NCI-H2107 treated with DMSO at 0.1 percent for 48 hours (cell line): Measurements from ENCODE around the gene ELMO3.

Experiments
- DNase-seq: peaks from one replicate; lab custom pipeline; 2025; ENCODE audit not compliant: unreplicated experiment; lab: John Stamatoyannopoulos, UW

The ELMO3 gene

GRCh38 chr16:67181346-67181745, 17.6 kb upstream of the ELMO3 start:
- no peak for DNase-seq

DNA sequence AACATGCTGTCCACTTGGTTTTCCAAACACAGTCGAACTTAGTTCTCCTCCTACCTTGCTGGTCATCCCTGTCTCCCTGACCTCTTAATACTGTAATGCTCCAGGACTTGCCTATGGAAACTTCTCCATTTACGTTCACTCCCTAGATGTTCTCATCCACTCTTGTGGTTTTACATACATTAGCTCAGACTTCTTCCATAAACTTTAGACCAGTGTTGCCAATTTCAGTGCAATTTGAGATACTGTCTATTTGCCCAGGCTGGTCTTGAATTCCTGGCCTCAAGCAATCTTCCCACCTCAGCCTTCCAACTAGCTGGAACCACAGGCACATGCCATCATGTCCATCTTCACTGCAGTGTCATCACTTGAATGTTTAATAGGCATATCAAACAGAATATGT, 16.6 kb upstream of the ELMO3 start:
- no peak for DNase-seq

DNA sequence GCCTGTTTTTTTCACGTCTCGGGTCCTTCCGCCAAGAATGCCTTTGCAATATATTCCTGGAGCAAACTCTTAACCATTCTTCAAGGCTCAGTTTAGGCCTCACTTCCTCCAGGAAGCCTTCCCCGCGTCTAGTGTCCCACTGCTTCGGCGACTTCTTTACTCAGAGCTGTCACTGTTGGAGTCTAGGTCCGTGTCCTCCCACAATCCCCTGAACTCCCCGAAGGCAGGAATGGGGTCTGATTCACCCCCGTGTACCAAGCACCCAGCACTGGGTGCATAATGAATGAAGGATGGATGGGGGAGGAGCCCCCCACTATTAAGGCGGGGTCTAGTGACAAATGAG, 15.7 kb upstream of the ELMO3 start:
- DNase-seq, result no peak

- DNase-seq, result peak; percentile 98
These were observed 15.1 kb upstream of the ELMO3 start, which contains the start of gene MATCAP1 for GRCh38 chr16:67183627-67184452. Gene MATCAP1 (minus strand): TSS chr16:67183963. CDS start chr16:67180610, 3,353 bp downstream.

DNA sequence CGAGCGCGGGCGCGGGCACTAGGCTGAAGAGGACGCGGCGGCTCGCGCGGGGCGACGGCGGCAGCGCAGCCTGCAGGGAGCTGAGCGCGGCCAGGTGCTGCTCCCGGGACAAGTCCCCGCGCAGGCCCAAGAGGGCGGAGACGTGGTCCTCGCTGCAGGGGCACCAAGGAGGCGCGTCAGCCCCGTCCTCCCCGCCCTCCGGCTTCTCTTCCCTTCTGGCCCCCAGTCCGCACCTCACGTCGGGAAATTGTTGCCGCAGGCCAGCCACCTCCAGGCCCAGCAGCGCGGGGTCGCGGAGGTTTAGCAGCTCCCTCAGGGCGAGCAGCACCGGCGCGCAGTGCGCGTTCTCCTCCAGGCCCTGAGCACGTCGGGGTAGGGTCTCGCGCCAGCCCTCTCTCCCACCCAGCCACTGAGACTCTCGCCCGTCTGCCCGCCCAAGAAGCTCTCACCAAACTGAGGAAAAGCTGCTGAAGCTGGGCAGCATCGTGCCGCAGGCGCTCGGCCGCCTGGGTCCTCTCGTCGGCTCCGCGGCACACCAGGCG, 14.4 kb upstream of the ELMO3 start:
- peak; percentile 61 for DNase-seq

DNA sequence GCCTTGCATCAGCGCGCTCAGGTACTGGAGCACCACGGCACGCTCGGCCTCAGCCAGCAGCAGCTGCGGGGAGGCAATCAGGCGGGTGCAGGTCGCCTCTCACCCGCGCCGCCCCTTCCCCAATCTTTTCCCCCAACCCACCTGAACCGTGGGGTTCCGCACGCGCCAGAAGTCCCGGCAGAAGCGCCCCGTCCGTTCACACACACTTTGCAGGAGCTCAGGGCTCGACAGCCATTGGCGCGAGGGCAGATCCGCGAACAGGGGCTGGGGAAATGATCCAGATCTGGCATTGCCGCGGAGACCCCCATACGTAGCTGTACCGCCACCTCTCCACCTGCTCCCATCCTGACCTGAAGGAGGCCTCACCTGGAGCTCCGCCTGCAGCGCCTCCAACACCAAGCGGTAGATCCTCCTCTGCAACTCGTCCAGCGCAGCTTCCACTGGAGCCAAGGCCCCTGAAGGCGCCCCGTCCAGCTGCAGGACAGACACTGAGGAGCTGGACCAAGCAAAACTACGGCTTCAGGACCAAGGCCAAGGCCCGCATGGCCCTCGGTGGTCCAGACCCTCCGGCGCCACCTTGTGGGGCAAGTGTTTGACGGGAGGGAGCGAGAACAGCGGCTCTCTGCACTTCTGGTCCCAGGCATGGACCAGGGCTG, 13.8 kb upstream of the ELMO3 start:
- peak; percentile 36 for DNase-seq

DNA sequence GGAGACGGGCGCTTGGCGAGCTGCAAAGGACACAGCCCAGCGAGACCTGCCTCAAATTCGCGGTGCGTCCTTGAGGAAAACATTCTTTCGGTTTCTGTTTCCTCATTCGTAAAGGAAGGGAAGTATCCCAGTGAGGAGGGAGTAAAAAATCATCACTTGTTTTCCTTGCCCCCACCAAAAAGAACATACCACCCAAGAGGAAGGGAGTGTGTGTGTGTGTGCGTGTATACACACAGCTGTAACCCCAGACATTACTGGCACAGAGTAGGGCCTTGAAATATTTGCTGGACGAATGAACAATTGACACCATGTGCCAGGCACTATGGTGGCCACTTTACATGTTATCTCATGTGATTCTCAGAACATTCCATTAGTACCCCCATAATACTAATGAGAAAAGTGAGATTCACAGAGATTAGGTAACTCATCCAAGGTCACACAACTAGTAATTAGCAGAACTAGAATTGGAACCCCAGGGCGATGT, 13.2 kb upstream of the ELMO3 start:
- DNase-seq, result no peak

DNA sequence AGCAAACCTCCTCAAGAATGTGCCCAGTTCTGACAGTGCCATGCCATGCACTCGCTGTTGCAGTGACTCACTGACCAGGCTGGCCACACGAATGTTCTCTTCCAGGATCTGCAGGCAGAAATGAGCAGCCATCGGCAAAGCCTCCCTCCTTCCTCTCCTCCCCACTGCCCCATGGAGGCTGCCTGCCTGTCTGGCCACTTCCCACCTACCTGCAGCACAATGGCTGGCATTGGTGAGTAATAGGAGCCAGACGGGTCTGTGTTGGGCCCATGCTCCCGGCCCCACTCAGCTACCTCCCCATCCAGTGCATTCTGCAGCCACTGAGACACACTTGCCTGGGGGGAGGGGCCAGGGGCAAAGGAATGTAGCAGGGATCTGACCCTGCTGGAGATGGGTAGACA, 12.4 kb upstream of the ELMO3 start:
- no peak for DNase-seq

DNA sequence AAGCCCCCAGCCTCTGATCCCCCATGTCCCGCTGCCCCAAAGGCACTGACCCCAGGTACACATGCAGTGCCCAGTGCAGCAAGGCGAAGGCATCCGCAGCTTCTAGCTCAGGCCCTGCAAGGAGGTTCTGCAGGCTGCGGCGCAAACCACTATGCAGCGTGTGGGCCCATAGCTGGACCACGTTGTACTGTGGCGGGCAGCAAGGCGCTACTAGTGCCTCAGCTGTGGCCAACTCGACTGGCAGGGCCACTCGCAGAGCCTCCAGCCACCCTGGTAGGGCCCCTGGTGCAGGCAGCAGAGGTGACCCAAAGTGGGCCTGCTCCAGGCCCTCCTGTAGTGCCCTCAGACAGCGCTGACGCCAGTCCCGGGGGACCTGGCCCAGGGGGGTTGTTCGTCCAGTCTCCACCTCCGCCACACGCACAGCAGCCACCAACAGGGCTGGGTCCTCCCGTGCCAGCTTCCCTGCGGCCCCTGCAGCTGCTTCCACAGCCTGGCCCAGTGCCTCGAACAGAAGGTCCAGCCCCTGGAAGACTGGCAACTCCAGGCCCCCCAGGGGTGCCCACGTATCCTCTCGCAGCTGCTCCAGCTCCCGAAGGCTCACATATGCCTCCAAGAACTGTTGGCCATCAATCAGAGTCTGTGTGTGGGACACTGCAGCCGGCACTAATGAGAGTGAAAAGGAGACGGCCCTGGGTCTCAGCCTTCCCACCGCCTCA, 11.6 kb upstream of the ELMO3 start:
- DNase-seq, result no peak

DNA sequence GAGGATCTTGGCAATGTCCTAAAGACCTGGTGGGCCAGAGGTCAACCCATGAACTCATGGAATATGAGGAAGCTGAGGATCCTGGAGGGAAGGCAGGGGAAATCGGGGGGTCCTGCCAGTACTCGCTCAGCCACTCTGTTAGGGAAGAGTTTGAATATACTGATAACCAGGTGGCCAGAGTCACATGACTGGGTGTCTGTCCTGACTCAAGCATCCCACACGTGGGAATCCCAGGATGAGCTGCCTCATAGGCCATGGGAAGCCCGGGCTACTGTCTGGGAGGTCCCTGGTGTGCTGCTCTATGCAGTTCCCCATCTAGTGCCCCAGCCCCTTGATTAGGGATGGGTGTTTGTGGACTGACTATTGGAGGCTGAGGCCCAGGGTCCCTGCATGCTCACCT, 10.6 kb upstream of the ELMO3 start:
- no peak for DNase-seq

- no peak for DNase-seq
These were observed 10.1 kb upstream of the ELMO3 start for GRCh38 chr16:67188798-67189197.

DNA sequence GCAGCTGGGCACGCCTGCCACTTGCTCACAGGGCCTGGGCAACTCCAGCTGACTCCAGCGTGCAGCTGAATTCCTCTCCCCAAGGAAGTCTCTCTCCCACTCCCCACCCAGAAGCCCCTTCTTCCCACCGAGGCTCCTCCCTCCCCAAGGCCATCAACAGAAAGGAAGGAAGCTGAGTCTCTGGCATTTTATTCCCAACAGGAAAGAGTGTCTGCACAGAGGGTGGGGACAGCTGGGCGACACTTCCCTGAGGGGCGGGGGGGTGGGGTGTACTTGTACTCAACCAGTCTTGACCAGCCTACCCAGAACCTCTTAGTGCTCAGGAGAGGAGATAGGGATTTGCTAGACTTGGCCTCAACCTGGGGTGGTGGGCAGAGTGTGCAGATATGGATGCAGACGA, 8.9 kb upstream of the ELMO3 start, which contains the start of gene EXOC3L1:
Gene EXOC3L1 (minus strand): TSS at position 96 of the 400 bp plus-strand sequence. CDS start 460 bp downstream, outside the sequence.
- no peak for DNase-seq

GRCh38 chr16:67190448-67191399, 8.2 kb upstream of the ELMO3 start:
- no peak for DNase-seq

GRCh38 chr16:67191411-67191994, 7.4 kb upstream of the ELMO3 start:
- DNase-seq, result no peak

GRCh38 chr16:67191995-67192681, 6.8 kb upstream of the ELMO3 start, which contains the start of gene E2F4:
Gene E2F4 (plus strand): TSS chr16:67192155. CDS start chr16:67192228, 73 bp downstream.
- peak; percentile 62 for DNase-seq

- no peak for DNase-seq
These were observed 6.1 kb upstream of the ELMO3 start for GRCh38 chr16:67192781-67193361.

GRCh38 chr16:67193536-67193935, 5.4 kb upstream of the ELMO3 start:
- DNase-seq, result no peak

DNA sequence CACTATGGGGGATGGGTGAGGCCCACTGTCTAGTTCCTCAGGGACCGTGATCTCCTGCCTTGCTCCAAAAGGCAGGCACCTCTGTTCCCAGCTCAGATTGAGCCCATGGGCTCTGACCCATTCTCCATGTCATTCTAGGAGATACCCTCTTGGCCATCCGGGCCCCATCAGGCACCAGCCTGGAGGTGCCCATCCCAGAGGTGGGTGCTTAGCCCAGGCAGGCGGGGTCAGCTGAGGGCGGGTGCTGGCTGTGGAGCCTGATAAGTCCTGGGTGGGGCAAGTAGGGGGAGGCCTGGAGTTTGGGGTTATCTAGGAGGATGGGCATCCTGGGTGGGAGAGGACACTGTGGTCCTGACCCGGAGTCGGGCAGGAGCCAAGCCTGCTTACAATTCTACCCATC, 4.7 kb upstream of the ELMO3 start:
- DNase-seq, result no peak

- DNase-seq, result no peak
These were observed 3.3 kb upstream of the ELMO3 start for GRCh38 chr16:67195676-67196075.
